HepG2 (cell line): ENCODE results near the gene UBE2E1. TPM values are rescaled to one million over a fixed set of nuclear protein-coding genes. Genes with fewer than 3 reads are reported as not detected.
"Not testable (repeated sequence)": the region's sequence is repeated elsewhere in the genome, so short reads cannot be mapped to it uniquely, and the experiment has no call there.

Experiments used
- ATAC-seq: fragments of 200-7000 bp; cut with Tn5 transposase; 3 replicates; pipeline ENCODE4 v1.9.1; 2020; ENCODE audit warnings: mild to moderate bottlenecking, moderate library complexity
- BruUV-seq: library from RNA; stranded (reverse); fragments of 400-500 nt; replicated peaks from 2 replicates; lab custom pipeline; 2021; lab: Mats Ljungman, UMichigan
- CTCF ChIA-PET: fragments of 300-600 bp; formaldehyde crosslinking; extraction: SDS; loops from one replicate; lab custom pipeline; 2021; ENCODE audit warnings: low total read pairs, inconsistent platforms, low intra/inter-chr PET ratio; lab: Yijun Ruan, JAX
- POLR2A ChIA-PET: fragments of 350-600 bp; sonication (Branson Sonifier 250); formaldehyde crosslinking; loops from one replicate; lab custom pipeline; 2020; ENCODE audit warnings: antibody characterized with exemption, inconsistent platforms; lab: Yijun Ruan, JAX
- DNase-seq: peaks from one replicate; pipeline ENCODE4 v3.0.0-alpha.2; 2015; ENCODE audit warnings: low spot score
- FAIRE-seq: peaks from 3 replicates; lab custom pipeline; 2011; peaks lifted over from hg19 to GRCh38; lab: Jason Lieb, UNC
- H2AFZ ChIP-seq: one replicate; pipeline ENCODE4 v1.6.1; 2011; ENCODE audit warnings: low read length, inconsistent platforms
- H3K27ac ChIP-seq: fragments of 300-600 bp; 3 replicates; pipeline ENCODE4 v1.8.0; 2011; ENCODE audit warnings: mixed run types, mild to moderate bottlenecking, mixed read lengths, low read length, inconsistent platforms; ENCODE audit not compliant: insufficient read depth; ENCODE audit errors: extremely low read length
- H3K27me3 ChIP-seq, 2 experiments: fragments of 200-600 bp in 1 of 2; 2 replicates in 1 of 2; 3 replicates in 1 of 2; pipeline versions ENCODE4 v1.6.0 to v1.8.0; 2011; ENCODE audit warnings: low read length in 2 of 2, mild to moderate bottlenecking in 2 of 2, moderate library complexity in 2 of 2, inconsistent platforms in 1 of 2; ENCODE audit not compliant: insufficient read depth in 2 of 2, control insufficient read depth in 1 of 2
- H3K36me3 ChIP-seq, 2 experiments: fragments of 200-600 bp in 1 of 2; replicated peaks in 1 of 2; 2 replicates in 1 of 2; 3 replicates in 1 of 2; pipeline versions ENCODE4 v1.5.1 to v1.8.0; 2011; ENCODE audit warnings: low read length in 2 of 2, inconsistent platforms in 1 of 2; ENCODE audit not compliant: insufficient read depth in 2 of 2, control insufficient read depth in 1 of 2
- H3K4me1 ChIP-seq: 2 replicates; pipeline ENCODE4 v1.5.1; 2012; ENCODE audit warnings: low read length, inconsistent platforms; ENCODE audit not compliant: insufficient read depth
- H3K4me2 ChIP-seq: 2 replicates; pipeline ENCODE4 v1.6.0; 2011; ENCODE audit warnings: low read depth, low read length, inconsistent platforms
- H3K4me3 ChIP-seq, 3 experiments: fragments of 200-600 bp in 1 of 3; sonication (generic), shearing (Covaris generic) in 1 of 3; replicated peaks in 1 of 3; 2 replicates each; pipeline ENCODE4 v1.5.1; 2011 to 2016; ENCODE audit warnings: low read length in 3 of 3, inconsistent platforms in 2 of 3, low read depth in 2 of 3, mild to moderate bottlenecking in 2 of 3, control low read depth in 1 of 3, mixed read lengths in 1 of 3; ENCODE audit not compliant: insufficient read depth in 1 of 3
- H3K79me2 ChIP-seq: one replicate; pipeline ENCODE4 v1.6.1; 2011; ENCODE audit warnings: low read length, inconsistent platforms; ENCODE audit not compliant: insufficient read depth
- H3K9ac ChIP-seq: 2 replicates; pipeline ENCODE4 v1.6.0; 2011; ENCODE audit warnings: mild to moderate bottlenecking, low read depth, low read length, inconsistent platforms; ENCODE audit not compliant: insufficient read depth
- H3K9me3 ChIP-seq: 2 replicates; pipeline ENCODE4 v1.5.1; 2012; ENCODE audit warnings: mild to moderate bottlenecking, low read length
- H4K20me1 ChIP-seq: 2 replicates; pipeline ENCODE4 v1.6.0; 2011; ENCODE audit warnings: inconsistent platforms, mild to moderate bottlenecking, low read length, moderate library complexity; ENCODE audit not compliant: insufficient read depth
- AGO2 ChIP-seq: fragments of 200-400 bp; formaldehyde crosslinking; optimal IDR thresholded peaks from 2 replicates; pipeline ENCODE3; 2017; ENCODE audit warnings: mild to moderate bottlenecking, low read depth, low read length, moderate library complexity
- HDAC1 ChIP-seq: sonication (generic); formaldehyde crosslinking; IDR thresholded peaks from 2 replicates; pipeline ENCODE4 v1.5.1; 2020; ENCODE audit warnings: mild to moderate bottlenecking, missing genetic modification reagents
- NFYB ChIP-seq: sonication (generic); formaldehyde crosslinking; IDR thresholded peaks from 2 replicates; pipeline ENCODE4 v1.4.0; 2020; ENCODE audit warnings: missing genetic modification reagents
- WGBS: methylation state at CpG from one replicate; pipeline ENCODE4 v1.1.6; 2017; ENCODE audit warnings: low lambda C conversion rate; 5-methylcytosine and 5-hydroxymethylcytosine counted together
- in situ Hi-C: cut with HindIII; loops from 2 replicates; pipeline ENCODE4 v1.10.0; 2017; ENCODE audit warnings: low pct_unique_long_range_greater_than_20kb; ENCODE audit not compliant: extremely low pct_ligation_motif_present
- intact Hi-C: fragments of 100-400 bp; cut with micrococcal nuclease; formaldehyde crosslinking; loops from one replicate; pipeline ENCODE4 v1.10.0; 2022; ENCODE audit not compliant: unreplicated experiment
- polyA plus RNA-seq, 8 experiments: library from polyadenylated mRNA; depleted of rRNA in 3 of 8; stranded (reverse) in 7 of 8; unstranded in 1 of 8; fragments of >200 nt; fragmentation: Illumina TruSeq in 4 of 8; extraction: Trizol in 4 of 8; gene quantifications; 2 replicates each; pipeline versions ENCODE4 v1.2.1 to v1.2.3, GENCODE V29; 2011 to 2016; ENCODE audit warnings: low read depth in 4 of 8, missing spikeins in 1 of 8, mixed read lengths in 1 of 8; ENCODE audit not compliant: insufficient read depth in 1 of 8
- total RNA-seq, 5 experiments: library from RNA; depleted of rRNA; stranded (reverse); fragments of >200 nt; fragmentation: Illumina TruSeq; extraction: Trizol; gene quantifications; 2 replicates each; pipeline ENCODE4 v1.2.3, GENCODE V29; 2016; ENCODE audit warnings: low read depth in 1 of 5

The UBE2E1 gene
- total and polyA plus RNA-seq, 2 of the 13 experiments (the other 11 are each of a cell fraction or from before 2014, with no cell fraction given) = 55.4 to 61.8 TPM

GRCh38 chr3:23881993-23882392 is 76.2 kb downstream of the UBE2E1 start:
- BruUV-seq, H3K9ac ChIP-seq, H3K27me3 ChIP-seq, H3K4me1 ChIP-seq, H3K27ac ChIP-seq, H3K4me3 ChIP-seq, H3K79me2 ChIP-seq, H3K4me2 ChIP-seq, H2AFZ ChIP-seq, FAIRE-seq, in situ Hi-C loops, H4K20me1 ChIP-seq, H3K36me3 ChIP-seq, H3K9me3 ChIP-seq, ATAC-seq, CTCF ChIA-PET, DNase-seq: not testable (repeated sequence)
- intact Hi-C loops = loop anchor here (10.0 kb wide), 1 partner anchor 113 kb away; no protein-coding TSS in a partner anchor
- WGBS = 92% methylated on average over 4 of the region's 4 CpGs
- peak; percentile 44 for TF ChIP-seq NFYB (CRISPR knock-in tag)
- POLR2A ChIA-PET = interaction anchor here (1.6 kb wide), 1 partner anchor 35 kb away, joined by 5 read pairs; the partner anchor contains the start of genes NKIRAS1 and RPL15

GRCh38 chr3:23882487-23882918 is 76.7 kb downstream of the UBE2E1 start:
- Histone ChIP-seq H2AFZ (no peak overlapping the region), H3K79me2 (peaks cover 5% of the 10 kb centered on the region), H3K27ac (no peak overlapping the region), H3K4me1 (no peaks in the 10 kb centered on the region), H3K9ac (no peak overlapping the region), H3K36me3 (no peaks in the 10 kb centered on the region; a peak in 3 of 5 replicates), H3K4me2 (no peak overlapping the region), H3K9me3 (no peaks in the 10 kb centered on the region), H3K27me3 (no peaks in the 10 kb centered on the region), H3K4me3 (no peak overlapping the region), H4K20me1 (no peaks in the 10 kb centered on the region)
- in situ Hi-C loops (no loop called here), intact Hi-C loops (loop anchor here (10.0 kb wide), 1 partner anchor 112 kb away; no protein-coding TSS in a partner anchor)
- ATAC-seq (no peak; the same call in 1 of the 3 replicates), FAIRE-seq (no peak), DNase-seq (no peak)
- CTCF ChIA-PET = no interaction called here
- 98% methylated on average over 20 of the region's 28 CpGs for WGBS
- no peak for TF ChIP-seq HDAC1 (CRISPR knock-in tag)
- TF ChIP-seq AGO2 = peak; percentile 29
- POLR2A ChIA-PET = interaction anchor here (1.6 kb wide), 1 partner anchor 35 kb away, joined by 5 read pairs; the partner anchor contains the start of genes NKIRAS1 and RPL15
- BruUV-seq = no TSS peak
